ENCODE measurements around the gene EBP.
"Not testable (repeated sequence)": the region's sequence is repeated elsewhere in the genome, so short reads cannot be mapped to it uniquely, and the experiment has no call there.

Gene EBP

GRCh38 chrX:48525853-48526252 lies 4.2 kb downstream of the EBP start:
- not testable (repeated sequence) for DNase-seq (ENCODE audit: low spot score)

DNA sequence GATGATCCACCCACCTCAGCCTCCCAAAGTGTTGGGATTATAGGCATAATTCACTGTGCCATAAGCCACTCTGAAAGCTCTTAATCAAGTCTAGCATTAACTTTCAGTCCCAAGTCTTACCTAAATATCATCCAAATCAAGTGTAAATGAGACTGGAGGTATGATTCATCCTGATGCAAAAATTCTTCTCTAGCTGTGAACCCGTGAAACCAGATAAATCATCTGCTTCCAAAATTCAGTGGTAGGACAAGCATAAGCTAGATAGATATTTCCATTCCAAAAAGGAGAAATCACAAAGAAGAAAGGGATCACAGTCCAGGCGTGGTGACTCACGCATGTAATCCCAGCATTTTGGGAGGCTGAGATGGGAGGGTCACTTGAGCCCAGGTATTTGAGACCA lies 9.1 kb downstream of the EBP start:
- DNase-seq (ENCODE audit: low spot score) = no peak

DNA sequence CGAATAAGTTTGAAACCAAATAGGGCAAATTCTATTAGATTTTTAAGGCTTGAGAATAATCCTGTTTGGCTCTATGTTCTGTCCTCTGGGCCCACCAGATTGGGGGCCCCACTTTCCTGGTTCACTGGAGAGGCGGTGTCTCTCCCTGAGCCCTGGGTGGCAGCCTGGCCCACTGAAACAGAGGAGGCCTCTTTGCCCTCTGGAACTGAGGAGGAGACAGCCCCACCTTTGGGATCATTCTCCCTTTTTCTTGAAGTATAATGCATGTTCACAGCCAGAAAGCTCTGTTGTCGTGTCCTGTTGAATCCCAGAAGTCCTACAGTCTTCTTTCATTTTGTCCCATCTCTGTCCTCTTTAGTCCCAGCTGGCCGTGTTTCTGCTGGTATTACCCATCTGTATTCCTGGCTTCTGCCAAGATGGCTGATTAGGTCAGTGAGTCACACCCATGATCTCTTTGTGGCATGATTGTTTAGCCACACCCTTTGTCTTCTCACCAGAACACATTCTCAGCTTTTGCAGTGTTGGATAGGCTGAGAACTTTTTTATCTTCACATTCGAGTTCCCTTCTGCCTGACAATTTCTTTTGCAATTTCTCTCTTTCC lies 9.9 kb downstream of the EBP start:
- no peak for DNase-seq (ENCODE audit: low spot score)

DNA sequence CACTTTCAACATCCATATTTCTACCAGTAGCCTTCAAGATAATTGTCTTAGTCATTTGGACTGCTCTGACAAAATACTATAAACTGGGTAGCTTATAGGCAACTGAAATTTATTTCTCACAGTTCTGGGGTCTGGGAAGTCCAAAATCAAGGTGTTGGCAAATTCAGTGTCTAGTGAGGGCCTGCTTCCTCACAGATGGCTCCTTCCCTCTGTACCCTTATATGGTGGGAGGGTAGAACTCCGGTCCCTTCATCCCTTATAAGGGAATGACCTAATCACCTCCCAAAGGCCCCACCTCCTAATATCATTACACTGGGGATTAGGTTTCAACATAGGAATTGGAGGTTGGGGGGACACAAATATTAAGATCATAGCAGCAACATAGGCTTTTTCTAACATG lies 10.6 kb downstream of the EBP start:
- no peak for DNase-seq (ENCODE audit: low spot score)

DNA sequence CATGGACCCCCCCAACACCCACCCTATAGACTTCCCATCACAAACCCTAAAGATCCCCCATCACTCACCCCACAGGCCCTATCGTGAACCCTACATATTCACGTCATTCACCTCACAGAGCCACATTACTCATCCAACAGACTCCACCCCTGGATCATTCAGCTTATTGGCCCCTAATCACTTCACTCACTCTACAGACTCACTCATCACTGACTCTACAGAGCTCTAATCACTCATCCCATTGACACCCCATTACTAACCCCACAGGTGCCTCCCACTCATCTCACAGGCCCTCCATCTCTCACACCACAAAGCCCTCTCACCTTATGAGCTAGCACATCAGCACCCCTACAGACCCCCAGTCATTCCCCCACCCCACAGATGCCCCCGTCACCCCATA lies 11.6 kb downstream of the EBP start:
- DNase-seq (ENCODE audit: low spot score) = no peak

GRCh38 chrX:48538641-48539344 lies 17.2 kb downstream of the EBP start:
- no peak for DNase-seq (ENCODE audit: low spot score)

DNA sequence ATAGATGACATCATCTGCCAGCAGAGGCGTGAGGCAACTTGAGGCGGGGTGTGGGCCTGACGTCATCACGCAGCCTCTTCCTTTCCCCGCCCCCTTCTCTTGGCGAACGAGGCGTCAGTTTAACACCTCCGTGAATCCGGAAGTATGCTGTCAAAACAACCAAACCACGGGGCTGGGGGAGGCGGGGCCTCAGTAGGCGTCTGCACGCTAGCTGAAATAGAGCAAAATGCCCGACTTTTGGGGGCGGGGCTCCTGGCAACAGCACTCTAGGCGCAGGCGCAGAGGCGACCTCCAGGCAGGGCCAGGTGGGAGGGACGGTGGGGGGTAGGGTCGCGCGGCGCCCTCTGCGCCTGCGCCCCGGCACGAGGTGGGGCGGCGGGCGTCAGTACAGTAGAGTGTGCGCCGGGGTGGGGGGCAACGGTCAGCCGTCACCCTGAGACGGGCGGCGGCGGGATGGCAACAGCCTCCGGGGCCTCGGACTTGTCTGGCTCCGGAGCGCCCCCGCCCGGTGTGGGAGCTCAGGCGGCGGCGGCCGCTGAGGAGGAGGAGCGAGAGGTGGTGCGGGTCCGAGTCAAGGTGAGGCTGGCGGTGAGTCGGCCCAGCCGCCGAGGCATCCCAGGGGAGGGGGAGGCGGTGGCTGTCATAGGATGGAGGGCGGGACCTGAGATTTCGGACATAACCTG lies 17.9 kb downstream of the EBP start, which contains the start of gene TBC1D25:
TBC1D25 (plus strand) TSS at position 370 of the 683 bp plus-strand sequence; CDS start at position 454, 84 bp downstream.
- DNase-seq (ENCODE audit: low spot score) = peak; percentile 94

GRCh38 chrX:48540028-48540375 lies 18.4 kb downstream of the EBP start:
- peak; percentile 38 for DNase-seq (ENCODE audit: low spot score)

DNA sequence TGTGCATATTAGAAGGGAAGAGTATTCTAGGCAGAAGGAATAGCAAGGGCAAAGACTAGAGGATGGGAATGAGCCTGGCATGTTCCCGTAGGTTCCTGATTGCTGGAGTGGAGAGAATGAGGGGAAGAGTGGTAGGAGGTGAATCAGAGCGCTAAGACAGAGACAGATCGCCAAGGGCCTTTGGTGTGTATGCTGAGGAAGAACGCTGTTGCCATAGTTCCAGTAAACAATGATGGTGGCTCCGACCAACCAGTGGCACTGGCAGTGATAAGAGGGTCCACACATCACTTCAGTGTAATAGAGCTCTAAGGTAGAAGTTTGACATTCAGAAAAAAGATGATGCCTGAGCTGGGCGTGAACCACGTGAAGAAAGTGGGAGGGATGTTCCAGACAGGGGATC lies 18.9 kb downstream of the EBP start:
- no peak for DNase-seq (ENCODE audit: low spot score)

- DNase-seq (ENCODE audit: low spot score) = no peak
These were observed 19.7 kb downstream of the EBP start for GRCh38 chrX:48541140-48541814.

- no peak for DNase-seq (ENCODE audit: low spot score)
These were observed 27.3 kb downstream of the EBP start for GRCh38 chrX:48548871-48549270.

DNA sequence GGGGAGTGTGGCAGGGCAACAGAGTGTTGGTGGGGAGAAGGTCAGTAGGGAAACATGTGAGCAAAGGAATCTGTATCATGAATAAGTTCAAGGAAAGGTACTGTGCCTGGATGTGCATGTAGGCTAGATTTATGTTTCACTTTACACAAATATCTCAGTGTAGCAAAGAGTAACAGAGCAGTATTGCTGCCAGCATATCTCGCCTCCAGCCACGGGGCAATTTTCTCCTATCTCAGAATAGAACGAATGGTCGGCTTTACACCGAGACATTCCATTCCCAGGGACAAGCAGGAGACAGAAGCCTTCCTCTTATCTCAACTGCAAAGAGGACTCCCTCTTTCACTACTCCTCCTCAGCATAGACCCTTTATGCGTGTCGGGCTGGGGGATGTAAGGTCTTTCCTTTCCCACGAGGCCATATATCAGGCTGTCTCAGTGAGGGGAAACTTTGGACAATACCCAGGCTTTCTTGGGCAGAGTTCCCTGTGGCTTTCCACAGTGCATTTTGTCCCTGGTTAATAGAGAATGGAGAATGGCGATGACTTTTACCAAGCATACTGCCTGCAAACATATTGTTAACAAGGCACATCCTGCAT lies 34.2 kb downstream of the EBP start:
- not testable (repeated sequence) for DNase-seq (ENCODE audit: low spot score)

- no peak for DNase-seq (ENCODE audit: low spot score)
These were observed 36.7 kb downstream of the EBP start for GRCh38 chrX:48558271-48558670.

GRCh38 chrX:48559636-48560035 lies 38.0 kb downstream of the EBP start:
- no peak for DNase-seq (ENCODE audit: low spot score)

GRCh38 chrX:48560056-48560455 lies 38.4 kb downstream of the EBP start:
- DNase-seq (ENCODE audit: low spot score) = no peak

- DNase-seq (ENCODE audit: low spot score) = no peak
These were observed 39.1 kb downstream of the EBP start for GRCh38 chrX:48560681-48561080.

GRCh38 chrX:48569958-48570357 lies 48.4 kb downstream of the EBP start:
- DNase-seq (ENCODE audit: low spot score) = no peak

- no peak for DNase-seq (ENCODE audit: low spot score)
These were observed 52.2 kb downstream of the EBP start for GRCh38 chrX:48573690-48574269.

GRCh38 chrX:48574270-48575266 lies 53.0 kb downstream of the EBP start, which contains the start of gene RBM3:
Gene RBM3, plus strand, starts transcription at chrX:48574484. Its CDS starts 697 bp downstream, at chrX:48575181.
- DNase-seq (ENCODE audit: low spot score) = peak; percentile 94

DNA sequence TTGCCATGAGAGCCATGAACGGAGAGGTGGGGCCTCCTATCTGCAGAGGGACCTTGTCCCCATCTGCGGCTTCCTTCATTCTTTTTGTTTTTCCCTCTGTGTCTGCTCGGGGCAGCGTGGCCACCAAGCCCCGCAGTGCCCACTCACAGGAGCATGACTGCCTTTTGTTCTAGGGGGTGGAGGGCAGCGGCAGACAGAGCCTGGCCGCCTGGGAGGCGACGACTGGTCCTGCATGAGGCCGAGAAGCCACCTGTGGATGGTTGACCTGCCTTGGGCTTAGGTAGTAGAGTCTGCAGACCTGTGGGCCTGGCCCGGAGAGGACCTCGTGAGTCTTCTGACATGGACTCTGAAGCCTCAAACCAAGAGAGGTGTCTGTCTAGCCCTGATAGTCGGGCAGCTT lies 54.0 kb downstream of the EBP start:
- DNase-seq (ENCODE audit: low spot score) = no peak

- DNase-seq (ENCODE audit: low spot score) = no peak
These were observed 54.5 kb downstream of the EBP start for GRCh38 chrX:48576108-48576507.

Data from pons (tissue), 1 donor.